SJSA1 (cell line): ENCODE results near the gene ERC2. TPM values are rescaled to one million over a fixed set of nuclear protein-coding genes. Genes with fewer than 3 reads are reported as not detected.

Experiments
- DNase-seq, 2 experiments: peaks; one replicate each; pipeline ENCODE4 v3.0.0-alpha.2; 2015 to 2020; ENCODE audit warnings: low spot score in 2 of 2, low read depth in 1 of 2
- H3K27ac ChIP-seq: fragments of 250-450 bp; sonication (Bioruptor Pico); 2 replicates; pipeline ENCODE4 v1.5.1; 2020; ENCODE audit warnings: mild to moderate bottlenecking, moderate library complexity
- H3K27me3 ChIP-seq: fragments of 250-450 bp; sonication (Bioruptor Pico); replicated peaks from 2 replicates; pipeline ENCODE4 v1.5.1; 2020; ENCODE audit warnings: mild to moderate bottlenecking, moderate library complexity
- H3K36me3 ChIP-seq: fragments of 250-450 bp; sonication (Bioruptor Pico); 2 replicates; pipeline ENCODE4 v1.5.1; 2020; ENCODE audit warnings: mild to moderate bottlenecking
- H3K4me1 ChIP-seq: fragments of 250-450 bp; sonication (Bioruptor Pico); replicated peaks from 2 replicates; pipeline ENCODE4 v1.6.1; 2021; ENCODE audit warnings: mild to moderate bottlenecking
- H3K4me3 ChIP-seq: fragments of 250-450 bp; sonication (Bioruptor Pico); 2 replicates; pipeline ENCODE4 v1.5.1; 2020; ENCODE audit warnings: mild to moderate bottlenecking
- H3K9me3 ChIP-seq: fragments of 250-450 bp; sonication (Bioruptor Pico); replicated peaks from 2 replicates; pipeline ENCODE4 v1.5.1; 2020; ENCODE audit warnings: mild to moderate bottlenecking
- total RNA-seq: library from RNA; depleted of rRNA; stranded (reverse); fragments of >200 nt; shearing (Covaris generic); gene quantifications from 2 replicates; pipeline ENCODE4 v1.2.3, GENCODE V29; 2014

ERC2 gene
- total RNA-seq, 1 experiment from 2014 or later, result 0.13 TPM

DNA sequence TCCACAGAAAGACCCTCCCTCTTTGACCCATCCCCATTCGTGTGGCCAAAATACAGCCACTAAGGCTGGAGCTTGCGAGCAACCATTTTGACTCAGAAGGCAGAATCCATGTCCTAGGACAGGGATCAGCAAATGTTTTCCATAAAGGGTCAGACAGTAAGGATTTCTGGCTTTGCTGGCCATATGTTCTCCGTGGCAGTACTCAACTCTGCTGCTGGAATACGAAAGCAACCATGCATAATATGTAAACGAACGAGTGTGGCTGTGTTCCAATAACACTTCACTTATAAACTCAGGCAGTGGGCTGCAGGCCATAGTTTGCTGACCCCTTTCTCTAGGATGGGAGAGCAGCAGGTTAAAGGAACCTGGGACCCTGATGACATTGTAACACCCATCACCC, 903.5 kb downstream of the ERC2 start:
- no peak for DNase-seq

DNA sequence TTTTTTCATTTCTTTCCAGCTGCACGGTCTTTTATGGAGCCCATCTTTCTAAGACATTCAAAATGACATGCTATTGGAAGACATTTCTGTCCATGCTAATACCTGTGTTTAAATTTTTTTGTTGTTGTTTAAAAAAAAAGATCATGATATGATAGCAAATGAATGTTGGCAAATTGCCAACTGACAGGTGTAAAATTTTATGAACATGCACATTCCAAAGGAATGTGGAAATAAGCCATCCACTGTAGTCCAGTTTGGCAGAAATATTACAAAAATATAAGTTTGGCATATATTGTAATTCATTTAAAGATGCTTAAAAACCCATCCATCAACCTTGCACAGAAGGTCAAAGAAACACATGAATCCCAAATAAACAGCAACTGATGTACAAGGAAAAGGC, 905.6 kb downstream of the ERC2 start:
- Histone ChIP-seq H3K4me1 (peaks cover 8% of the 10 kb centered on the region), H3K27me3 (no peaks in the 10 kb centered on the region), H3K27ac (no peak overlapping the region), H3K36me3 (no peaks in the 10 kb centered on the region), H3K9me3 (no peaks in the 10 kb centered on the region), H3K4me3 (no peak overlapping the region)
- DNase-seq, result no peak

More for the DNA sequence above, 903.5 kb downstream of the ERC2 start:
- H3K27ac ChIP-seq, result no peak overlapping the region
- no peaks in the 10 kb centered on the region for H3K36me3 ChIP-seq
- no peaks in the 10 kb centered on the region for H3K9me3 ChIP-seq
- H3K4me1 ChIP-seq, result no peaks in the 10 kb centered on the region
- no peaks in the 10 kb centered on the region for H3K27me3 ChIP-seq
- no peak overlapping the region for H3K4me3 ChIP-seq

DNA sequence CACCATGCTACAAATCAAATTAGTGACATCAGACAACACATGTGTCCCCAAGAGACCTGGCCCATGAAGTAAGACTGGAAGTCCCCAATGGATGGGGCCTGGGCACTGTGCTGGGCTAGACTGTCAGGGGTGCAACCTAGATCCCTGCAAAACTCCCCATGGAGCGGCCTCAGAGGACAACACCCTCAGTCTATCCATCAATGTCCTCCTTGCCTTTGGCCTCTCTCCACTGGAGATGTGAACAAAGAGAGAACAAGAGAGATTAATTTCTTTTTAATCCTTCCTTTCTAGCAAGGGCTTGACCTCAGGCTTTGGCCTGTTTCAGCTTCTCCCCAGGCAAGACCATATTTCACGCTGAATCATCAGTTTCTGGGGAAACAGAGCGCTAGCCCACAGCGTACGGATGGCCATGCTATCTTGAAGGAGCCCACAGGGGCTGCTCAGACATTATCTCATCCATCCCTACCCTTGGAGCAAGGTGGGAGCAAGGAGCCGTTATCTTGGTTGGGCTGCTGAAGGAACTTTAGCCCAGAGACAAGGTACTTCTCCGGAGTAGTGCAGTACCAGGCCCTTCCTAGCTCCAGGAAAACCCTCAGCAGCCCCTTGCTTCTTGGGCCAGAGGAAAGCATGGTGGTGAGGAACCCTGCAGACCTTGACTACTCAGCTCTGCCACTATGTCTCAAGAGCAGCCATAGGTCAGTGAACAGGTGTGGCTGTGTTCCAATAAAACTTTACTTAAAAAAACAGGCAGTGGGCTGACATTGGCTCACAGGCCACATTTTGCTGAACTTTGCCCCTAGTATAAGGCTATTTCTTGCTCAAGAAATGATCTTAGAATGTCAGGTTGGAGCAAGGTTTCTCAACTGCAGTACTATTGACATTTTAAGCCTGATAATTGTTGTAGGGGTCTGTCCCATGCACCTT, 908.5 kb downstream of the ERC2 start:
- no peaks in the 10 kb centered on the region for H3K27me3 ChIP-seq
- no peaks in the 10 kb centered on the region for H3K36me3 ChIP-seq
- no peak overlapping the region for H3K4me3 ChIP-seq
- peaks cover 15% of the 10 kb centered on the region for H3K4me1 ChIP-seq
- H3K9me3 ChIP-seq, result no peaks in the 10 kb centered on the region
- H3K27ac ChIP-seq, result no peak overlapping the region
- DNase-seq, result no peak

DNA sequence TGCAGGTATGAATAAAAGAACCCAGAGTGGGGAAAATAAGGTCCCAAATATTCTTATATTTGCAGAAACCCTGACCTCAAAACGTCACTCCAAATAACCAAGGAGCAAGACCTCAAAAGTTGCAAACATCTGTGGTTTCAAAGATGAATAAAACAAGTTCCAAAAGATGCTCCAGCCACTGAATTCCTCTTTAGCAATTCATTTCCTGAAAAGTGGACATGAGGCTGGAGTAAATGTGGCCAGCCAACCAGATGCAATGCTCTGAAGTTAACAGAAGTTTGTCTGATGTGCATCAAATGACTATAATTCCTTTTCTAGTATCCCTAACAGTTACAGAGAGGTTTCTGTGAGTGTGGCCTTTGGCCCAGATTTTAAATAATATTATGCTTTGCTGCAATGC, 910.0 kb downstream of the ERC2 start:
- peaks cover 15% of the 10 kb centered on the region for H3K4me1 ChIP-seq
- no peaks in the 10 kb centered on the region for H3K27me3 ChIP-seq
- H3K4me3 ChIP-seq, result no peak overlapping the region
- no peaks in the 10 kb centered on the region for H3K36me3 ChIP-seq
- no peak overlapping the region for H3K27ac ChIP-seq
- peak in 1 of 2 experiments; percentile 10 for DNase-seq
- H3K9me3 ChIP-seq, result no peaks in the 10 kb centered on the region

DNA sequence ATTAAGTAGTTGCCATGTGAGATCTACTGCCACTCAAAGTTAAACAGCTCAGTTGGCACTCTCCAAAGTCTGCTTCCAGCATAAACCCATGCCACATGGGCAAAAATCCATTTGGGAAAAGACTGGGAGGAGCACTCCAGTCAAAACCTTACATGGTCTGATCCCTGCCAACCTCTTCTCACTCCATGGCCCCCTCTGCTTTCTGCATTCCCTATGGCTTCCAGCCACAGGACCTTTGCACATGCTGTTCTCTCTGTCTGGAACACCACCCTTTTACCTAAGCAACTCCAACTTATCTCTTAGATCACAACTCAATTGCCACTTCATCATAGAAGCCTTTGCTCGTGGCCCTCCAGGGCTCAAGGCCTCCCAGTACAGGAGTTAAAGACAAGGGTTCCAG, 910.7 kb downstream of the ERC2 start:
- no peak overlapping the region for H3K27ac ChIP-seq
- H3K4me1 ChIP-seq, result peaks cover 15% of the 10 kb centered on the region
- H3K27me3 ChIP-seq, result no peaks in the 10 kb centered on the region
- no peaks in the 10 kb centered on the region for H3K9me3 ChIP-seq
- no peaks in the 10 kb centered on the region for H3K36me3 ChIP-seq
- H3K4me3 ChIP-seq, result no peak overlapping the region
- DNase-seq, result no peak

DNA sequence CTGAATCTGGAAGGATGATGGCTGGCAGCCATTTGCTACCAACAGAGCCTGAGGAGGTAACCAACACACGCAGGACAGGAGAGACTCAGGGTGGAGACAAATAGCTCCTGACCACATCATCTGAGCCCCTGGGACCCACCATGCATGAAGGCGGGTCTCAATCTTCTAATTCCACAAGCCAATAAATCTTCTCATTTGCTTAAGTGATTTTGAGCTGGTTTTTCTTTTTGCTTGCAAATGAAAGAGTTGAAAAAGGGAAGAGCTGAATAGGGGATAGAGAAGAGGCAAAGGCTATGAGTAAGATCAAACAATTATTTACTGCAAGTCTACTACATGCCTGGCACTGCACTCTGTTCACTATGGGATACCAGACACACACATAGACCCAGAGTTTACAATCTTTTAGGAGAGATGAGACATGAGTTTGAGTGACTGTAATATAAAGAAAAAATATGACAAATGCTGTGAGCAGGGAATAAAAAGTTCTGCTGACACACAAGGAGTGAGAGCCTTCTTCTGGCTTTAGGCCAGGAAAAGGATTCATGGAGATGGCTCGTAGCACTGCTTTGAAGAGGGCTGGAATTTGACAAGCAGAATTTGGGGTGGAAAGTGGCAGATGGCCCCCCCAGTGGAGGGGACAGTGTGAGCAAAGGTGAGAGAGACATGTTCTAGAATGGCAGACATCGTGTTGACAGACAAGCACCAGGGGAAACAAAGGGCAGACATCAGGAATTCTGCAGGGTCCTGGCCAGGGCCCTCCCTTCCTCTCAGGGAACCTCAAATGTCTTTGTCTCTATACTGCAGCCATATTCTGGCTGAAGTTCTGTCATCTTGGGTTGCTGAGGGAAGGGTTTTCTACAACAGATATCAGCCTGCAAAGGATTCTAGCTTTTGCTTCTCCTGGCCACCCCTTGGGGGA, 911.4 kb downstream of the ERC2 start:
- Histone ChIP-seq H3K4me3 (no peak overlapping the region), H3K27me3 (no peaks in the 10 kb centered on the region), H3K27ac (no peak overlapping the region), H3K4me1 (peaks cover 15% of the 10 kb centered on the region), H3K9me3 (no peaks in the 10 kb centered on the region), H3K36me3 (no peaks in the 10 kb centered on the region)
- no peak for DNase-seq

DNA sequence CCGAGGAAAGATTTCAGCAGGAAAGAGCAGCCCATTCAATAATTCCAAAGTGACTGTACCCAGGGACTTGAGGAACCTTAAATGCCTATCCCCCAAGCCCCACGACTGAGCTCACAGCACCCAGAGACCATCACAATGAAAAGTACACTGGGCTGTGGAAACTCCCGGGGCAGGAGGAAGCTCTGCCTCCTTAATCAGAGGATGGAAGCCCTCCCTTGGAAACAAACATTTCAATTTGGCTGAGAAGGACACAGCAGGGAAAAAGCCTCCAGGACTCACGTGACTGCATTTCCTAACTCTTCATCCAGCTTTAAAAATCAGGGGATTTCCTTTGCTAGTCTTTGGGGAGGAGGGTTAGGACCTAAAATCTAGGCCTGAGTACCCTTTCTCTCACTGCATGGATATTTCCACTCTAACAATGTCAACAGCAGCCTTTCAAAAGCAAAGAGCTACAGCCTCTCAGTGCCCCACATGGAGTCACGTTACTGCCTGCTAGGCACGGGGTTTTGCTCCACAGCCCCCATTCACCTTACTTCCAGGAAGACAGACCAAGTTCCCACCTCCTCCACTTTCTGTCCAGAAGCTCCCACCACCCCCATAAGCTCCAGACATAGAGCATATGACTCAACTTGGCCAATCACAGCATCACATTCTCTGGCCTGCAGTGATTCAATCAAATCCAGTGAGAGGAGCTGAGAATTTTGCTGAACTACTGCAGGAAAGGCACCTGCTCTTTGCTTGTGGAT, 912.2 kb downstream of the ERC2 start:
- Histone ChIP-seq H3K27me3 (no peaks in the 10 kb centered on the region), H3K4me1 (peaks cover 15% of the 10 kb centered on the region), H3K4me3 (no peak overlapping the region), H3K27ac (no peak overlapping the region), H3K9me3 (no peaks in the 10 kb centered on the region), H3K36me3 (no peaks in the 10 kb centered on the region)
- DNase-seq, result no peak

DNA sequence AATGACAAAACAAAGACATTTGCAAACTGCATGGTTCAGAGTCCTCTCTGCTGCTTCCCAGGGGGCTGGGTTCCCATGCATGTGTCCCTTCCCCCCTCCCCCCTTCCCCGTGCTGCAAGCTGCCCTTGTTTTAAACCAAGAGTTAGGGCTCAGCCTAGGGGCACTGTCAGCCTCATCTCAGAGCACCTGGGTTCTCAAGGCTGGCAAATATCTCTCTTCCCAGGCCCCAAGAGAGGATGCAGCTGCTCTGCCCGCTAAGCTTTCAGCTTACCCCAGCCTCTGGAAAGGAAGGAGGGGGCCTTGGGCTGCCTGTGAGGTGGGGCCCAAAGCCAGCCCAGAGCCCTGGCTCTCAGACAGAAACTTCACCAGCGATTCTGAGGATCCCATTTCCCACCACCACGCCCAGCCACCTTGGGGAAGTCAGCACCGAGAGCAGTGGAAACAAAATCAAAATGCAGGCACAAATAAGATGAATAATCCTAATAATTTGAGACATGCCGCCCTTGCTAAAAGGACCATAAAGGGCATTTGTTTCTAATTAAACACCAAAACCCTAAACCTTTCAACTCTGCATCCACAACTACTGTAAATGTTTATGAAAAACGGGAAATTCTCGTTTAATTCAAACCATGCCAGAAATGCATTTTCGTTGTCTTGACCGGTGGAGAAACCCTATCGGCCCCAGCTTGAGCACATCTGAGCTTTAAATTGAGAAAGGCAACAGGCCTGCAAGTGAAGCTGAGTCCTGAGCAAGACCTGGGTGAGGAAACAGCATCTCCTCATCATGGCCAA, 913.4 kb downstream of the ERC2 start:
- Histone ChIP-seq H3K4me1 (peaks cover 15% of the 10 kb centered on the region), H3K27me3 (no peaks in the 10 kb centered on the region), H3K27ac (no peak overlapping the region), H3K4me3 (no peak overlapping the region), H3K36me3 (no peaks in the 10 kb centered on the region), H3K9me3 (no peaks in the 10 kb centered on the region)
- no peak for DNase-seq

DNA sequence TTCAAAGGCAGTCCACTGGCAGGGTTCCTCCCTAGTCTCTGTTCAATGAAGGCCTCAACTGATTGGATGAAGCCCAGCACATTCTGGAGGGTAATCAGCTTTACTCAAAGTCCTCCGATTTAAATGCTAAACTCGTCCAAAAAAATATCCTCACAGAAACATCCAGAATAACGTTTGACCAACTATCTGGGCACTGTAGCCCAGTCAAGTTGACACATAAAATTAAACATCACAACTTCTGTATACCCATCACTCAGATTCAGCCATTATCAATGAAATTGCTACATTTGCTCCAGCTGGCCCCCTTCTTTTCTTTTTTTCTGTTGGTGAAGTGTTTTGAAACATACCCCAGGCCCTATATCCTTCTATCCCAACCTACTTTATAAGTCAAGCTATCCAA, 916.6 kb downstream of the ERC2 start:
- no peak overlapping the region for H3K27ac ChIP-seq
- no peak for DNase-seq
- no peaks in the 10 kb centered on the region for H3K27me3 ChIP-seq
- H3K36me3 ChIP-seq, result no peaks in the 10 kb centered on the region
- H3K9me3 ChIP-seq, result no peaks in the 10 kb centered on the region
- H3K4me1 ChIP-seq, result peaks cover 2% of the 10 kb centered on the region
- no peak overlapping the region for H3K4me3 ChIP-seq

DNA sequence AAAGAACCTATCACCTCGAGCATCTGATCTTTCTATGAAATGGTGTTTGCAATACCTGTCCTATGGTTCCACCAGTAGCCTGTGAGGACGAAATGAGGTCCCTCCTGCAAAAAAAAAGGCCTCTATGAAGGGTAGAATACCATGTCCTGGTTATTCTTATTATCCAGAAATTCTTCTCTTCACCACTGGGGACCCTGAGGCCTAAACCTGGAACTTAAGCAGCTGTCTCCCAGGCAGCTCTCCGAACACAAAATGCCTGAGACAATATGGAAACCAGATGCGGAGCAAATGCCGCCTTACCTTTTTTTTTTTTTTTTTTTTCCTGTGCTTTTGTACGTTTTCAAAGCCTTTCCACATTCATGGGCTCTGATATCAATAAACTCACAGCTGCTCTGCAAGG, 919.1 kb downstream of the ERC2 start:
- H3K4me3 ChIP-seq, result no peak overlapping the region

DNA sequence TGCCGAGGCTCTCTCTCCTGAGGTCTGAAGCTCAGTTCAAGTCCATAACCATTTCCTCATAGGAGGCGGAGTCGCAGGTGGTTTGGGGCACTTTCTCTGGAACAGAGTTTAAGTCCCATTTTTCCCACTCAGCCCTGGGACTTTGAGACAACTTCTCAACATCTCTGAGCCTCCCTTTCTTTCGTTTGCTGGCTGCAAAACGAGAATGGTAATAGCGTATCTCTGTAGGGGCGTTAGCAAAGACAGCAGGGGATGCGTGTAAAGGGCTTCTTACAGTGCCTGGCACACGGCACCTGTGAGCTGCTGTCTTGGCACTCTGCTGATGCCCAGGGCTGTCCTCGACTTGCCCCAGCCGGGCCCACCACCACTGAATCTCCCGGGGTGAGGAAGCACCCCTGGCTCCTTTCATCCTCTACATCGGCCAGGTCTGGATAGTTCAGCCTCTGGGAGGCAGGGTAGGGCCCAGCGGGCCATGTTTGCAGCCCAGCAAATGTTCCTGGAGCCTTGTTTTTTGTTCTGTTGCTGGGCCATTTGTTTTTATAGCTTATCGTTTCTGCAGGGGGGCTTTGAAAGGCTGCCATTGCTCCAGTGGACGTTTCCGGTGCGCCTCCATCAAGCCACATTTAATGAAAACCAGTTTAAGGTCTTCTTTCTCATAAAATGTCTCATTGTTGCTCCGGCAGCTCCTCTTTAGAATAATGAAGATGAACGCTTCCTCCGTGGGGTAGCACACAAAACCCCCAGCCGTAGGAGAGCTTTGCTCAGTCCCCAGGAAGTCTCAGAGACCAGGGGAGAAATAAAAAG, 921.2 kb downstream of the ERC2 start:
- no peak overlapping the region for H3K27ac ChIP-seq
- no peak for DNase-seq
- H3K36me3 ChIP-seq, result no peaks in the 10 kb centered on the region
- no peaks in the 10 kb centered on the region for H3K4me1 ChIP-seq
- no peaks in the 10 kb centered on the region for H3K27me3 ChIP-seq
- H3K9me3 ChIP-seq, result no peaks in the 10 kb centered on the region
- no peak overlapping the region for H3K4me3 ChIP-seq

More for the DNA sequence above, 919.1 kb downstream of the ERC2 start:
- no peaks in the 10 kb centered on the region for H3K4me1 ChIP-seq
- H3K9me3 ChIP-seq, result no peaks in the 10 kb centered on the region
- H3K27me3 ChIP-seq, result no peaks in the 10 kb centered on the region
- DNase-seq, result no peak
- no peaks in the 10 kb centered on the region for H3K36me3 ChIP-seq
- H3K27ac ChIP-seq, result no peak overlapping the region

DNA sequence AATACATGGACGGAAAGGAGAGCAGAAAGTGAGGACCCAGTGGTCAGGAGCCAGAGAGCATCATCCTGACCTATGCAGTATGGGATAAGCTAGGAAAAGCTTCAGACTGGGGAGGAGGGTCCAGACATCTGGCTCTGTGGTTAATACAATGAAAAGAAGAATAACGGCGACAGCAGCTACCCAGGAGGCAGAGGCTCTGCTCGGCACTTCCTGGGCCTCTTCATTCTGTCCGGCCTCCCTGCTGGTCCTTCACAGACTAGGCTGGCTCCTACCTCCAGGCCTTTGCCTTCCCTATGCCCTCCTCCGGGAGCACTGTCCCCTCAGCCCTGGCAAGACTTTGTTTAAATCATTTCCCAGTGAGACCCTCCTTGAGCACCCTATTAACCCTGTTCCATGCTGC, 922.3 kb downstream of the ERC2 start:
- Histone ChIP-seq H3K27ac (no peak overlapping the region), H3K9me3 (no peaks in the 10 kb centered on the region), H3K27me3 (no peaks in the 10 kb centered on the region), H3K4me1 (no peaks in the 10 kb centered on the region), H3K4me3 (no peak overlapping the region), H3K36me3 (no peaks in the 10 kb centered on the region)
- DNase-seq, result no peak
